ENCODE results near the gene HOXA10. TPM values are rescaled to one million over a fixed set of nuclear protein-coding genes. Genes with fewer than 3 reads are reported as not detected.
A peak's percentile ranks its signal among the peaks of the same experiment; 100 is the strongest.

Gene HOXA10
- total RNA-seq, 4 donors from 2014 or later: 0.56 to 1.9 (median 1.2) TPM

- TF ChIP-seq, protein P1, sequence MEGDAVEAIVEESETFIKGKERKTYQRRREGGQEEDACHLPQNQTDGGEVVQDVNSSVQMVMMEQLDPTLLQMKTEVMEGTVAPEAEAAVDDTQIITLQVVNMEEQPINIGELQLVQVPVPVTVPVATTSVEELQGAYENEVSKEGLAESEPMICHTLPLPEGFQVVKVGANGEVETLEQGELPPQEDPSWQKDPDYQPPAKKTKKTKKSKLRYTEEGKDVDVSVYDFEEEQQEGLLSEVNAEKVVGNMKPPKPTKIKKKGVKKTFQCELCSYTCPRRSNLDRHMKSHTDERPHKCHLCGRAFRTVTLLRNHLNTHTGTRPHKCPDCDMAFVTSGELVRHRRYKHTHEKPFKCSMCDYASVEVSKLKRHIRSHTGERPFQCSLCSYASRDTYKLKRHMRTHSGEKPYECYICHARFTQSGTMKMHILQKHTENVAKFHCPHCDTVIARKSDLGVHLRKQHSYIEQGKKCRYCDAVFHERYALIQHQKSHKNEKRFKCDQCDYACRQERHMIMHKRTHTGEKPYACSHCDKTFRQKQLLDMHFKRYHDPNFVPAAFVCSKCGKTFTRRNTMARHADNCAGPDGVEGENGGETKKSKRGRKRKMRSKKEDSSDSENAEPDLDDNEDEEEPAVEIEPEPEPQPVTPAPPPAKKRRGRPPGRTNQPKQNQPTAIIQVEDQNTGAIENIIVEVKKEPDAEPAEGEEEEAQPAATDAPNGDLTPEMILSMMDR (IDR thresholded peaks at IDR 0.05): no peak
- ATAC-seq (ENCODE audit: low FRiP score) (no peak), DNase-seq (ENCODE audit: low spot score) (peak; percentile 21)
These were observed 28.8 kb downstream of the HOXA10 start for GRCh38 chr7:27145165-27145913.

- DNase-seq (ENCODE audit: low spot score) (peak; percentile 21), ATAC-seq (ENCODE audit: low FRiP score) (no peak)
- TF ChIP-seq, protein P1 (IDR thresholded peaks at IDR 0.05): no peak
These were observed 29.3 kb downstream of the HOXA10 start for GRCh38 chr7:27144781-27145164.

DNA sequence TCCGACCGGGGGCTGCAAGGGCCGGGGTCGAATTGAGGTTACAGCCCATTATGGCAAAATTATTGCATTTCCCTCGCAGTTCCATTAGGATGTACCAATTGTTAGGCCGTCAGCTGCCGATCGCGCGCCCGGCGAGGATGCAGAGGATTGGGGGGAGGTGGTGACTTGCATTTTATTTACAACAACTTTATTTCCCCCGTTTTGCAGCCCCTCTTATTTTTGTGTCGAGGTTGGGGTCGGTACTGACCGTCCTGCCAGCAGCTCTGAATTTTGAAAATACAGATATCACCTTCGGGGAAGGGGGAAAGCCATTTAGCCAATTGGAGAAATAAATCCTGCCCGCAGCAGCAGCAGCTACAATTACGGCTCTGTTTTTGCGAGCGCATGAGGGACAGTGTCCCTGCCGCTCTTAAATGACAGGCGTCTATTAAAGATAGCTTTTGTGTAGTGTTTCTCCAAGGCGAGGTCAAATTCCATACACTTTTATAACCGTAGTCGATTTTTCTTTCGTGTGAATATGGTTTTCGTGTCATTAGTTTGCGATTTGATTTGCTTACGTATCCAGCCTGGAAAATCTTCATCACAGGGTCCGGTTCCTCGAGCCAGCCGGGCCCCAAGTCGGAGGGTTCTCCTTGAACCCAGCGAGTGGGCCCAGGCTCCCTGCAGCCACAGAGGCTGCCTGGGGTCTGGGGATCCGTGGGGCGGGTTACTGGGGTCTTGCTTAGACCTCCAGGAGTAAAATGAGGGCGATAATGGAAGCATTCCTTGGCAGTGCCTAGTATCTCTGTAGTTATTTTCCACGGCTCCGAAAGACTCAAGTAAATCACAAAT, 30.0 kb downstream of the HOXA10 start:
- peak; percentile 21 for DNase-seq (ENCODE audit: low spot score)
- no peak for ATAC-seq (ENCODE audit: low FRiP score)
- TF ChIP-seq, protein P1 (IDR thresholded peaks at IDR 0.05): peak in 1 of 3 donors; percentile 89

DNA sequence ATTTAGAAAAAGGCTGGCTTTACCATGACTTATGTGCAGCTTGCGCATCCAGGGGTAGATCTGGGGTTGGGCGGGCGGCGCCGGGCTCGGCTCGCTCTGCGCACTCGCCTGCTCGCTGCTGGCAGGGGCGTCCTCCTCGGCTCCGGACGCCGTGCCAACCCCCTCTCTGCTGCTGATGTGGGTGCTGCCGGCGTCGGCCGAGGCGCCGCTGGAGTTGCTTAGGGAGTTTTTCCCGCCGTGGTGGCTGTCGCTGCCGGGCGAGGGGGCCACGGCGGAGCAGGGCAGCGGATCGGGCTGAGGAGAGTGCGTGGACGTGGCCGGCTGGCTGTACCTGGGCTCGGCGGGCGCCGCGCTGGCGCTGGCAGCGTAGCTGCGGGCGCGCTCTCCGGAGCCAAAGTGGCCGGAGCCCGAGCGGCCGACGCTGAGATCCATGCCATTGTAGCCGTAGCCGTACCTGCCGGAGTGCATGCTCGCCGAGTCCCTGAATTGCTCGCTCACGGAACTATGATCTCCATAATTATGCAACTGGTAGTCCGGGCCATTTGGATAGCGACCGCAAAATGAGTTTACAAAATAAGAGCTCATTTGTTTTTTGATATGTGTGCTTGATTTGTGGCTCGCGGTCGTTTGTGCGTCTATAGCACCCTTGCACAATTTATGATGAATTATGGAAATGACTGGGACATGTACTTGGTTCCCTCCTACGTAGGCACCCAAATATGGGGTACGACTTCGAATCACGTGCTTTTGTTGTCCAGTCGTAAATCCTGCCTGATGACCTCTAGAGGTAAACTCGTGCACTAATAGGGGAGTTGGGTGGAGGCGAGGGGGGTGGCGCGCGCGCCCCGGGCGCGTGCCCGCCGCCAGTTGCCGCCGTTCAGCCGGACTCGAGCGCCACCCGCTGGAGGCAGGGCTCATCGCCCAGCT, 30.8 kb downstream of the HOXA10 start, which contains the start of gene HOXA5:
TSS of gene HOXA5 (minus strand) at position 659 of the 927 bp plus-strand sequence. CDS start at position 585, 74 bp downstream.
- TF ChIP-seq, protein P1 (IDR thresholded peaks at IDR 0.05): peak in 1 of 3 donors; percentile 12
- ATAC-seq (ENCODE audit: low FRiP score) (peak; percentile 84), DNase-seq (ENCODE audit: low spot score) (peak; percentile 58)

GRCh38 chr7:27142580-27143022, 31.5 kb downstream of the HOXA10 start:
- TF ChIP-seq, protein P1 (IDR thresholded peaks at IDR 0.05): no peak
- DNase-seq (ENCODE audit: low spot score) (peak; percentile 24), ATAC-seq (ENCODE audit: low FRiP score) (no peak)

GRCh38 chr7:27141923-27142579, 32.1 kb downstream of the HOXA10 start:
- peak; percentile 20 for DNase-seq (ENCODE audit: low spot score)
- ATAC-seq (ENCODE audit: low FRiP score): no peak
- TF ChIP-seq, protein P1 (IDR thresholded peaks at IDR 0.05): no peak

Data from omental fat pad (tissue), 4 donors.